Measurements from ENCODE around the gene SLC35F4. TPM values are rescaled to one million over a fixed set of nuclear protein-coding genes. Genes with fewer than 3 reads are reported as not detected.

The SLC35F4 gene
- total RNA-seq, 1 experiment from 2014 or later = not detected

DNA sequence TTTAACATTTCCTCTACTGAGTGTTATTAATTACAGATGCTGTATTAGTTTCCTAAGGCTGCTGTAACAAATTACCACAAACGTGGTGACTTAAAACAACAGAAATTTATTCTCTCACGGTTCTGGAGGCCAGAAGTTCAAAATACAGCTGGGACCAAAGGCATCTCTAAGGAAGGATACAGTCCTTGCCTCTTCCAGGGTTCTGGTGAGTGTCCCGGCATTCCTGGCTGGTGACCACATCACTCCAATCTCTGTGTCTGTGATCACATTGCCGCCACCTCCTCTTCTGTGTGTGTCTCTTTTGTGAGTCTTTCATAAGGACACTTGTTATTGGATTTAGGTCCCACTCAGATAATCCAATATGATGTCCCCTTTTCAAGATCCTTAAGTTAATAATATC lies 287.1 kb downstream of the SLC35F4 start (continued):
- TF ChIP-seq CTCF (IDR thresholded peaks at IDR 0.05 in 2 of 3, conservative IDR thresholded peaks at IDR 0.05 in 1 of 3; ENCODE audit: borderline replicate concordance in 1 of 3, insufficient read depth in 1 of 3, low read depth in 2 of 3, low read length in 2 of 3) = no peak
- no peak for TF ChIP-seq ZNF274 (IDR thresholded peaks at IDR 0.05; ENCODE audit: low read depth, low read length)
- no peak for TF ChIP-seq FOSL1 (IDR thresholded peaks at IDR 0.05; ENCODE audit: low read depth)
- TF ChIP-seq POLR2A (IDR thresholded peaks at IDR 0.05; ENCODE audit: borderline replicate concordance, extremely low read depth, insufficient read depth, insufficient read length) = no peak

DNA sequence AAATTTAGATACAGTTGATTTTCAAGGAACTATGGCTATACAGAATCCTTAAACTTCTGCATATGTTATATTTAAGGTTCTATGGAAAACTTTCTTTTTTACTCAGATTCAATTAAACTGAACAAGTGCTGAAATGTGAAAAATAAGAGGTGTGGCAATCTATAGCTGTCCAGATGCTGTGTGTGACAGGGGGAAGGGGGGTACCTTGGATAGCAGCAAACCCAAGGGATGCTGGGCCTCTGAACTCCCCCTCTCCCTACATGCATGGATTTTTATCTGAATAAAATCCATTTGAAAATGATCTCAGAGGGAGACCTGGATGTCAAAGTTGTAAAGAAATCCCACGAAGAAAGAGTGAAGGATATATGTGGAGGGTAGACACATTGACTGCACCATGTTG lies 289.4 kb downstream of the SLC35F4 start:
- no TSS peak for BruUV-seq (replicated peaks)
- ChIA-PET CTCF (no interaction called here), RAD21 (ENCODE audit: low non-redundant PET in 1 of 2, low total read pairs in 2 of 2, uncharacterized antibody in 2 of 2, unreplicated experiment in 2 of 2) (no interaction called here)

More for the DNA sequence above, 289.4 kb downstream of the SLC35F4 start:
- H3K79me2 ChIP-seq (ENCODE audit: insufficient read depth, low read length) = no peaks in the 10 kb centered on the region
- H3K27me3 ChIP-seq (ENCODE audit: insufficient read depth, low read length) = peaks cover 48% of the 10 kb centered on the region
- H2AFZ ChIP-seq (ENCODE audit: low read depth, low read length, poor library complexity, severe bottlenecking) = no peak overlapping the region
- H3K4me3 ChIP-seq (replicated peaks in 1 of 2; ENCODE audit: low read depth in 1 of 2, low read length in 2 of 2) = no peak overlapping the region
- no peak overlapping the region for H3K9ac ChIP-seq (ENCODE audit: low read length)
- intact Hi-C loops (cut with micrococcal nuclease) = no loop called here
- H3K4me1 ChIP-seq (ENCODE audit: control insufficient read depth in 1 of 2, insufficient read depth in 2 of 2, low read length in 2 of 2) = no peaks in the 10 kb centered on the region
- H3K9me2 ChIP-seq (ENCODE audit: insufficient read depth) = no peaks in the 10 kb centered on the region
- no peaks in the 10 kb centered on the region for H4K20me1 ChIP-seq (ENCODE audit: insufficient read depth)
- ATAC-seq (no peak), DNase-seq (ENCODE audit: low read depth, low spot score) (no peak)
- POLR2A ChIA-PET = no interaction called here
- no peak for TF ChIP-seq CTCF (IDR thresholded peaks at IDR 0.05 in 2 of 3, conservative IDR thresholded peaks at IDR 0.05 in 1 of 3; ENCODE audit: borderline replicate concordance in 1 of 3, insufficient read depth in 1 of 3, low read depth in 2 of 3, low read length in 2 of 3)
- no peak overlapping the region for H3K27ac ChIP-seq (ENCODE audit: low read depth, low read length)
- no peak overlapping the region for H3K4me2 ChIP-seq (ENCODE audit: low read length)
- H3K36me3 ChIP-seq (ENCODE audit: control insufficient read depth in 1 of 2, insufficient read depth in 2 of 2, low read length in 2 of 2) = no peaks in the 10 kb centered on the region
- no peaks in the 10 kb centered on the region for H3K9me3 ChIP-seq (ENCODE audit: control insufficient read depth in 1 of 2, insufficient read depth in 1 of 2, low read depth in 1 of 2, low read length in 2 of 2)
